Testis (tissue), 3 donors: ENCODE data around the gene BACH1. TPM values are rescaled to one million over a fixed set of nuclear protein-coding genes. Genes with fewer than 3 reads are reported as not detected.

ENCODE experiments used
- DNase-seq: peaks from one replicate; pipeline ENCODE4 v3.0.0-alpha.2; 2019
- H3K27ac ChIP-seq, 2 donors: fragments of 200-600 bp; sonication (generic); one replicate each; pipeline ENCODE4 v1.5.1; 2019
- H3K27me3 ChIP-seq: fragments of 200-600 bp; sonication (generic); one replicate; pipeline ENCODE4 v1.5.1; 2019
- H3K36me3 ChIP-seq: fragments of 200-600 bp; sonication (generic); one replicate; pipeline ENCODE4 v1.5.1; 2017; ENCODE audit warnings: low read depth; ENCODE audit errors: missing control alignments
- H3K4me1 ChIP-seq: fragments of 200-600 bp; sonication (generic); one replicate; pipeline ENCODE4 v1.5.1; 2019
- H3K4me3 ChIP-seq, 2 donors: fragments of 200-600 bp; sonication (generic); one replicate each; pipeline ENCODE4 v1.5.1; 2017 to 2019
- H3K9me3 ChIP-seq: fragments of 200-600 bp; sonication (generic); one replicate; pipeline ENCODE4 v1.5.1; 2017
- CTCF ChIP-seq, 3 experiments: fragments of 450-650 bp in 2 of 3; fragments of 200-600 bp in 1 of 3; sonication (generic) in 1 of 3; IDR thresholded peaks; one replicate each; pipeline ENCODE4 v1.5.1; 2016 to 2019; ENCODE audit warnings: antibody characterized with exemption in 3 of 3, mild to moderate bottlenecking in 2 of 3, moderate library complexity in 1 of 3
- POLR2A ChIP-seq: fragments of 450-650 bp; IDR thresholded peaks from one replicate; pipeline ENCODE4 v1.6.1; 2017; ENCODE audit warnings: antibody characterized with exemption, mild to moderate bottlenecking, moderate library complexity
- WGBS, 2 donors: methylation state at CpG; one replicate each; pipeline ENCODE4 v1.1.5; 2018; 5-methylcytosine and 5-hydroxymethylcytosine counted together
- intact Hi-C: fragments of 100-400 bp; cut with DNase I; formaldehyde crosslinking; loops from one replicate; pipeline ENCODE4 v1.15.1; 2023; ENCODE audit warnings: low total_unique reads
- polyA plus RNA-seq: library from polyadenylated mRNA; stranded (reverse); fragments of 350-450 nt; fragmentation: Illumina TruSeq; extraction: RNeasy Lipid Tissue Mini Kit (QIAGEN cat#74804); gene quantifications from one replicate; pipeline ENCODE4 v1.2.3, GENCODE V29; 2014; ENCODE audit warnings: low read depth, low replicate concordance; ENCODE audit not compliant: insufficient read depth
- total RNA-seq, 2 donors: library from RNA; depleted of rRNA; stranded (reverse); fragments of >200 nt; gene quantifications; one replicate each; pipeline ENCODE4 v1.2.3, GENCODE V29; 2016

BACH1 gene
- total and polyA plus RNA-seq, 3 donors from 2014 or later = 41.9 to 57.7 (median 43.9) TPM

GRCh38 chr21:29366532-29366931 is 67.8 kb downstream of the BACH1 start:
- H3K27me3 ChIP-seq = no peaks in the 10 kb centered on the region
- no peaks in the 10 kb centered on the region for H3K9me3 ChIP-seq
- DNase-seq = no peak
- no peak overlapping the region for H3K27ac ChIP-seq
- no peak overlapping the region for H3K4me3 ChIP-seq
- 92 to 96% methylated on average over 3 of the region's 3 CpGs for WGBS, 2 donors
- intact Hi-C loops = no loop called here
- no peaks in the 10 kb centered on the region for H3K36me3 ChIP-seq
- H3K4me1 ChIP-seq = no peaks in the 10 kb centered on the region
- TF ChIP-seq CTCF (IDR thresholded peaks at IDR 0.05) (no peak), POLR2A (no peak)

- H3K27me3 ChIP-seq = no peaks in the 10 kb centered on the region
- no peaks in the 10 kb centered on the region for H3K9me3 ChIP-seq
- no peak overlapping the region for H3K27ac ChIP-seq
- DNase-seq = no peak
- H3K4me3 ChIP-seq = no peak overlapping the region
- no peaks in the 10 kb centered on the region for H3K36me3 ChIP-seq
- no peaks in the 10 kb centered on the region for H3K4me1 ChIP-seq
- WGBS, 2 donors = 94 to 95% methylated on average over 2 of the region's 2 CpGs
- intact Hi-C loops = no loop called here
- no peak for TF ChIP-seq CTCF (IDR thresholded peaks at IDR 0.05)
- no peak for TF ChIP-seq POLR2A
These were observed 68.6 kb downstream of the BACH1 start for GRCh38 chr21:29367335-29367734.

- WGBS, 2 donors = 79 to 95% methylated on average over 3 of the region's 3 CpGs
- H3K4me3 ChIP-seq = no peak overlapping the region
- intact Hi-C loops = no loop called here
These were observed 70.2 kb downstream of the BACH1 start for GRCh38 chr21:29368906-29369305.

GRCh38 chr21:29371464-29371863 is 72.7 kb downstream of the BACH1 start:
- TF ChIP-seq CTCF (IDR thresholded peaks at IDR 0.05) (no peak), POLR2A (no peak)
- no peaks in the 10 kb centered on the region for H3K4me1 ChIP-seq
- DNase-seq = no peak
- H3K9me3 ChIP-seq = no peaks in the 10 kb centered on the region
- intact Hi-C loops = loop anchor here (5.0 kb wide), 2 partner anchors 209 to 279 kb away; no protein-coding TSS in a partner anchor
- H3K27me3 ChIP-seq = no peaks in the 10 kb centered on the region
- no peak overlapping the region for H3K27ac ChIP-seq
- no peak overlapping the region for H3K4me3 ChIP-seq
- WGBS, 2 donors = 95 to 100% methylated on average over 4 of the region's 4 CpGs
- no peaks in the 10 kb centered on the region for H3K36me3 ChIP-seq

More at GRCh38 chr21:29368906-29369305, 70.2 kb downstream of the BACH1 start:
- H3K4me1 ChIP-seq = no peaks in the 10 kb centered on the region
- no peaks in the 10 kb centered on the region for H3K27me3 ChIP-seq
- no peak for DNase-seq
- H3K36me3 ChIP-seq = no peaks in the 10 kb centered on the region
- TF ChIP-seq CTCF (IDR thresholded peaks at IDR 0.05) (no peak), POLR2A (no peak)
- H3K27ac ChIP-seq = no peak overlapping the region
- H3K9me3 ChIP-seq = no peaks in the 10 kb centered on the region

GRCh38 chr21:29372063-29372802 is 73.5 kb downstream of the BACH1 start:
- peak; percentile 78 for DNase-seq
- no peak overlapping the region for H3K4me3 ChIP-seq
- no peaks in the 10 kb centered on the region for H3K4me1 ChIP-seq
- intact Hi-C loops = loop anchor here (5.0 kb wide), 2 partner anchors 210 to 280 kb away; no protein-coding TSS in a partner anchor
- H3K27me3 ChIP-seq = no peaks in the 10 kb centered on the region
- WGBS, 2 donors = 51 to 62% methylated on average over 10 to 11 of the region's 11 CpGs
- TF ChIP-seq CTCF (IDR thresholded peaks at IDR 0.05) (peak; percentile 81 to 88 (median 83)), POLR2A (no peak)
- H3K36me3 ChIP-seq = no peaks in the 10 kb centered on the region
- H3K9me3 ChIP-seq = no peaks in the 10 kb centered on the region
- no peak overlapping the region for H3K27ac ChIP-seq
